GM21390 (cell line): ENCODE results near the gene SPRR3.
"Not testable (repeated sequence)": the region's sequence is repeated elsewhere in the genome, so short reads cannot be mapped to it uniquely, and the experiment has no call there.

ENCODE experiments used
- ATAC-seq: cut with Tn5 transposase; IDR thresholded peaks from one replicate; pipeline ENCODE4 v1.9.1; 2021; ENCODE audit not compliant: unreplicated experiment

SPRR3 gene

DNA sequence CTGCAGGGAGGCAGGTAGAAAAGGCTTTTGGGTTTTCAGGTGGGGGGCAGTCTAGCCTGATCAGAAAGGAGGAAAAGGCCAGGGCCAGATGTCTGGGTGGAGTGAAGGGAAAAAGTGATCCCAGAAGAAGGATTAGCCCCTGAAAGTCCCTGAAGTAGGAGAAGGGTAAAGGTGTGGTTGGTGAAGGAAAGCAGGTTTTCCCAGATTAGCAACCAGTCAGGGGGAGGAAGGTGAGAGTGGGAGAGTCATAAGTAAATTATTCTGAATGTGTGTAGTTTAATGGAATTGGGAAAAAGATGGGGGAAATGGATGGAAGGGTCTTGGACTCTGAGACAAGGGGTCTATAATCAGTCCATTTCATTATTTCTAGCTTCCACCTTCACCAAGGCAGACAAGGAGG is 18.3 kb upstream of the SPRR3 start:
- ATAC-seq: no peak

DNA sequence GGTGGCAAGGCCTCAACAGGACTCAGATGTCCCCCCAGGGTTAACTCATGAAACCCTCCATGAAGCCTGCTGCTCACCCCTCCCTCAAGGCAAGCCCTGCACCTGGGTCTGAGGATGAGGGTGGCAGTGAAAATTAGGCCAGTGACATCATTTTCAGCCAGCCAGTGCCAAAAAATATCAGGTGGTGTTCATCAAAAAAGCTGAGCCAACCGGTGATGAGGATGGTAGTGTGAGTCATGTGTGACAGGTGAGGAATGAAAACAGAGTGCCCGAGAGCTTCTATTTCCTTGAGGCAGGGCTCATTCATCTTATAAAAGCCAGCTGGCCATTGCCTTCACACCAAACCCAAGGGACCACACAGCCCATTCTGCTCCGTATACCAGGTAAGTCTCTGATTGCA is 17.8 kb upstream of the SPRR3 start, which contains the start of gene SPRR1A:
Gene SPRR1A (plus strand): TSS at position 339 of the 400 bp plus-strand sequence. CDS start 1,150 bp downstream, outside the sequence.
- no peak for ATAC-seq

DNA sequence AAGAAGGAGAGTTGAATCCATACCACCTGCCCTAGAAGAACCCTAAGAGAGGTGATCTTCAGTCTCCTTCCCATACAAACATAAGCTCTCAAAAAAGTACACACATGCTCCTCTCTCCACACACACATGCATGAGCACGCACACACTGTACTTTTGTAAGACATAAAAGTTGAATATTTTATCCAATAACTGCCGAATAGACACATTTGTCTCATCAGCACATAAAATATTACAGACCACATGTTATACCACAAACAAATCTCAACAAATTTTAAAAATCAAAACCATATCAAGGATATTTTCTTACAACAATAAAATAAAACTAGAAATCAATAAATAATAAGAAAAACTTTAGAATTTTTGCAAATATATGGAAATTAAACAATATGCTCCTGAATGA is 15.0 kb upstream of the SPRR3 start:
- ATAC-seq: no peak

DNA sequence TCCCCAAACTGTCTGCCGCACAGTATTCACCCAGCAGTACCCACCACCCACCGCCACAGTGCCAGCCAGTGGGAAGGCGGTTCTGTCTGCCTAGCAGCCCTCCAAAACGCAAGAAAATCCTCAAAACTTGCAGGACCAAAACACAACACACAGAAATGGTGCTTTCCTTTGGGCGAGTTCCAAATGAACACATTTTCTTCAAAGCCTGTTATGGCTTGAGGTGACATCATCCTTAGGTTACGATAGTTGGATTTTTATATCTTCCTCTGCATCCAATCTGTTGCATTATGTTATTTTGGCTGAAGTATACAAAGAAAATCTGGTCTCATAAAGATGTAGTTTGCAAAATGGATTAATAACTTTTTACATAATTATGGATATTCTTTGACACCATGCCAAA is 8.4 kb upstream of the SPRR3 start:
- no peak for ATAC-seq

DNA sequence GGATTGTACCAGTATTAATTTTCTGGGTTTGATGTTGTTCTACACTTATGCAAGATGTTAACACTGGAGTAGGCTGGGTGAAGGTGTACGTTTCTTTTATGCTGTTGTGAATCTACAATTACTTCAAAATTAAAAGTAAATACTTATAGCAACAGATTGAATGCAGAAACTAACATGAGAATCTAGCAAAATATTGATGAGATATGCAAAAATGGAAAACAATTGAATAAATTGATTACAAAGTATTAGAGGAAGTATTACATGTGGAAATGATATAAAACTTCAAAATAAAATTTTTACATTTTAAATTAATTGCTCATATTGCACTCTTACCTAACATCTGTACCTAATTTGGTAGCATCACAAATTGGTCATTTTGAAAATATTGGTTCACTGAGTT is 5.7 kb upstream of the SPRR3 start:
- no peak for ATAC-seq

DNA sequence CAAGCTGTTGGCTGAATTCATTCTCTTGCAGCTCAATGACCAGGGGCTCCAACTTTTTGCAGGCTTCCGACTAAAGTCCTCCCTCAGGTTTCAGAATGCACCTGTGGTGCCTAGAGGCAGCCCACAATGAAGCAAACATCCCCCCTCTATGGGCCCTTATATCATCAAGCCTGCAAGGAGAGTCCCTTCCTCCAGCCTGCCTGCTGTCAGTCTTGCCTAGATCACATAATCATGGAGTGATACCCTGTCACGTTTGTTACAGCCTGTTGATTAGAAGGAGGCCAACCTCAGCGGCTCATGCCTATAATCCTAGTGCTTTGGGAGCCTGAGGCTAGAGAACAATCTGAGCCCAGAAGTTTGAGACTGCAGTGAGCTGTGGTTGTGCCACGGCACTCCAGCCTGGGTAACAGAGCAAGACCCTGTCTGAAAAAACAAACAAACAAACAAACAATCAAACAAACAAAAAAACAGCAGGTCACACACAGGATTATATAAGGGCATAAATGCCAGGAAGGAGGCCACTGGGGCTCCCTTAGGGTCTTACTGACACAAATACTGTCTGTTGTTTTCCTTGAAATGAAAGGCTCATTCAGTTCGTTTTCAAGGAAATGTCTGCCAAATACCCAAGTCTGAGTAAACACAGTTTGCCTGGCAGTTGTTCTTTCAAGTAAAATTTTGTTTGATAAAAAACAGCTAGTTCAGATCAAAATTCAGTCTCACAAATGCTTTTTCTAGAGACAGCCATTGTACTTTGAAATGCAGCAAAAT is 4.7 kb upstream of the SPRR3 start:
- ATAC-seq: no peak

DNA sequence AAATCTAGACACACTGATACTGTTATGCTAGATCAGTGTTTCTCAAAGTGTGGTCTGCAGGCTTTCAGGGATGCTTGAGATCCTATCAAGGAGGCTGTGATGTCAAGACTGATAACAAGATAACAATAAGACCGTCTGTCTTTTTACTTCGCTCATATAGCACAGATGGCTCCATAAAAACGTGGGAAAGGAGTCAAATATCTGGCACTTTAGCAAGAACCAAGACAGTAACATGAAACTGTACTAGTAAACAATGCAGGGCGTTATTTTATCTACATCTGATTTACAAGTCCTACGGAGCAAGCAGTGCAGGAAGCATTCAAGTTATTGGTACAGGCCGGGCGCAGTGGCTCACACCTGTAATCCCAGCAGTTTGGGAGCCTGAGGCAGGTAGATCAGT is 3.6 kb upstream of the SPRR3 start:
- ATAC-seq: no peak

DNA sequence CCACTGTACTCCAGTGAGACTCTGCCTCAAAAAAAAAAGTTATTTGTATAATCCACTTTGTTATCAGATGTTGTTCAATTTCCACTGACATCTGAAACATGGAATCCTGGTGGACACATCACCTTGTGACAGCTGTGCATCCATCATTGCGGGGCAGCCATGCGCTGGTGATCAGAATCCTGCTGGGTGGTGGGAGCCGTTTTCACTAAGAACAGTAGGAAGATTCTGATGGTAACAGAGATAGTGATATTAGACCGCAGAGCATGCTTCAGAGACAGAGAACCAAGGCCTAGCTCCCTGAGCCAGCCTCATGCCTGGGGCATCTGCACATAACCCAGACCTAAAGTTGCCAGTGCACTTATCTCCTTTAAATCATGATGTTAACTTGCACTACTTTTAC is 3.1 kb upstream of the SPRR3 start:
- no peak for ATAC-seq

DNA sequence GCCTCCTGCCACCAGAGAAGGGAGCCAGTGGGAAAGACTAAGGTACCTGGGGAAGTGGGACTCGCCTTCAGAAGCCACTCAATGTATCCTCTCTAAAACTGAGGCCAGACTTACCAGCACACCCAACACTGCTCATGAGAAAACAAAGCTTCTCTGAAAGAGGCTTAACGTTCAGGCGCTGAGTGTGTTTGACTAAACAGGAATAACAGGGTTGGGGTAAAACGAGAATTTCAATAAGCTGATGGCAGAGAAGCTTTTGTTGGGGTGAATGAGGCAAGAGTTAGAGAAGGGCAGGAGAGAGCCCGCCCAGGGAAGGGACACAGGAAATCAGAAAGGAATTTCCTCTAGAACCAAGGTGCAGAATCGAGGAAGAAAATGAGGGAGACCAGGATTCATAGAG is 1.7 kb upstream of the SPRR3 start:
- no peak for ATAC-seq

DNA sequence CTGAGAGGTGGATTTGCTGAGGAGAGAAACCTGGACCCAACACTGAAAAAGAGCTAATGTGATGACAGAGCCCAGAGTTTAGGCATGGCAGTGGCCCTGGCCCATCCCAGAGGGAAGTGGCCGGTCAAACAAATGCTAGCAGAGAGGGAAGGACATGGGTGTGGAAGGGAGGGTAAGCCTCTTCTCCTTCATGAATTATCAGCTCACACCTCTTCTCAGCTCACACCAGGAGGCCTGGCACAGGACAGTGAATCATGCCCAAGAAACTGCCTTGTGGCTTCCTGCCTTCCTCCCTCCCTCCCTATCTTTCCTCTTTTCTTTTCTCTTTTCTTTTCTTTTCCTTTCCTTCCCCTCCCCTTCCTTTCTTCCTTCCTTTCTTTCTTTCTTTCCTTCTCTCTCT is 1.3 kb upstream of the SPRR3 start:
- ATAC-seq: no peak

DNA sequence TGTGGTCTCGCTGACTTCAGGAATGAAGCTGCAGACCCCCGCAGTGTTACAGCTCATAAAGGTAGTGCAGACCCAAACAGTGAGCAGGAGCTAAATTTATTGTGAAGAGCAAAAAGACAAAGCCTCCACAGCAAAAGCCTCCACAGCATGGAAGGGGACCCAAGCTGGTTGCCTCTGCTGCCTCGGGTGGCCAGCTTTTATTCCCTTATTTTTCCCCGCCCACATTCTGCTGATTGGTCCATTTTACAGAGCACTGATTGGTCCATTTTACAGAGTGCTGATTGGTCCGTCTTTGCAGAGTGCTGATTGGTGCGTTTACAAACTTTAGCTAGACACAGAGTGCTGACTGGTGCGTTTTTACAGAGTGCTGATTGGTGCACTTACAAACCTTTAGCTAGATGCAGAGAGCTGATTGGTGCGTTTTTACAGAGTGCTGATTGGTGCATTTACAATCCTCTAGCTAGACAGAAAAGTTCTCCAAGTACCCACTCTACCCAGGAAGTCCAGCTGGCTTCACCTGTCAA is 9.7 kb downstream of the SPRR3 start:
- not testable (repeated sequence) for ATAC-seq

DNA sequence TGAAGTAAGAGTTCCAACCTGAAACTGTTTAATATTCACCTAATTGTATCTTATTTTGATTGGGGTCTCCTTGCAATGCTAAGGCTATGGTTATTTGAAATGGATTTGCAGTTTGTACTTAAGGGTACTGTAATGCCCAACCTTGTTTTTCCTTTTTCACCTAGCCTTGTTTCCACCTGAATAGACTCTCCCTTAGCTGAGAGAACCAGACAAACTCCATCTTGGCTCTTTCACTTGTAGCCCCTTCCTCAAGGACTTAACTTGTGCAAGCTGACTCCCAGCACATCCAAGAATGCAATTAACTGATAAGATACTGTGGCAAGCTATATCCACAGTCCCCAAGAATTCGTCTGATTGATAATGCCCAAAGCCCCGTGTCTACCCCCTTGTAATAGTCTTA is 20.3 kb downstream of the SPRR3 start:
- ATAC-seq: not testable (repeated sequence)

DNA sequence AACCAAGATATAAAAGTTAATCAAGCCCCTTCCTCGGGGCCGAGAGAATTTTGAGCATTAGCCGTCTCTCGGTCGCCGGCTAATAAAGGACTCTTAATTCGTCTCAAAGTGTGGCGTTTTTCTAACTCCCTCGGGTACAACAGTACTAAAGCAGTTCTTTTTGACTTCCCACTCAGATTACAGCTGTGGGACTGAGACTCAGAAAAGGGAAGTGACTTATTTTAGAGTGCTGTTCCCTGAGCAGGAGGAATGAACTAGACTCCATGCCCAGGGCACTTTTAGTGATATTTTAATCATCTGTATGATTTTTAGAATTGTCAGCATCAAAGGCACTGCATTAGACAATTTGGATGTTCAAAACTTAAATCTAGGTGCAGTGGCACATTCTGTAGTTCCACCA is 20.8 kb downstream of the SPRR3 start:
- ATAC-seq: not testable (repeated sequence)

DNA sequence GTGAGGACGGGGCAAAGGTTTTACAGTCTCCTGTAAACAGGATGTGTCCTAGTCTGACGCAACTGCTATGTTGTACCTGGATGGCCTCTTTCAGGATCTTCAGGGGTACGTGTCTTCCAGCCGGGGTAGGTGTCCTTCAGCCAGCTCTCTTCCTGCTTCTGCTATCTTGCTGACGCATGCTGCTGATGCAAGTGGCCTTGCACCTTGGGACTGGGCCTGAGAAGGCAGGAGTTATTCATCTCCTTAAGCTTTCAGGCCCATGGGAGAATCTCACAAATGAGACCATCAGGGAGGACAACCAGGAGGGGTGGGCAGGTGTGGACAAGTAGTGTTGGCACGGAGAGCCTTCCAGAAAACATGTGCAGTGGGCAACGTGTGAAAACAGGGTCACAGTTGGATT is 21.6 kb downstream of the SPRR3 start:
- no peak for ATAC-seq

DNA sequence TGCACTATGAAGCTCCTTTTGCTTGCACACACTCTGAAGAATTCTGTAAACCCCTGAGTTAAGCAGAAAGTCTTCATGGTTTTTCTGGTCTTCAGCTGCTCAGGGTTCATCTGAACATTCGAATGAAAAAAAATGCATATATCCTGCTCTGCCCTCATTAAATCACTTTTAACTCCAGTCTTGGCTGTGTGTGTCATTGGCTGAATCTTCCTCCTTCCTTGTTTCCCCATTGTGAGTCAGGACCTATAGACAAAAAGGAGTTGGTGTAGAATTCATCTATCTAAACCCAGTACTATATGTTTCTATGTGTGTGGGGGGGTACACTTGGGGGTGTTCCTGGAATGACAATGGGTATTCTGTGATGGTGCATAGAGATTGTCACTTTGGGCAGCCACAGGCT is 22.9 kb downstream of the SPRR3 start:
- ATAC-seq: no peak

DNA sequence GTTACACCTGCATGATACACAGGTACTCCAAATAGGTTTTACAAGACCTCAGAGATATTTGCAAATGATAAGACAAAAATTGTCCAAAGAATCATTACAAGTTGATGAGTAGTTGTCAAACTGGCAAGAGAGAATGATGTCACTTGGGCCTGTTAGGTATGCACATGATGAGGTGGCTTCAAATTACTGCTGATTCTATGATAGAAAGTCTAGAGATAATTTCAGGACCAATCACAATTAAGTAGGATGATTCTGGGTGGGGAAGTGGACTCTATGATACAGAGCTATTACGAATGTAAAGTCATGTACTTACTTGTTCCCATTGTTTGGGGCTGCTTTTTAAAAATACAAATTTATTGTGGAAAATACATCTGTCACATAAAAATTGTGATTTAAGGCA is 24.2 kb downstream of the SPRR3 start:
- no peak for ATAC-seq

DNA sequence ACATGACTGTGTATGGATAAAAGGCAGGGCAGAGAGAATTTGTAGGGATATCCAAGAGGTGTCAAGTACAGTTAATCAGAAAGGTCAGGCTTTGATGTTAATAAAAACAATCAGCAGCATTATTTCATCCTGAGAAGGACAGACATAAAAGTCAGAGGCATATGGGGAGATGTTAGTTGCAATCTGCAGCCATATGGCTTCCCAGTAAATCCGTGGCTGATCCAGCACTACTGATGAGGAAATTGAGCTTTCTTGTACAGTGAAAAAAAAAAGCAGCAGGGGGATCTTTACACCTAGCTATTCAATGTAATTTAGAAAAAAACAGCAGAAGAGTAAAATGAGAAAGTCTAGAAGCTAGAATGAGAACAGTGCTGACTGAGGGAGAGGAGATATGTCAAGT is 27.2 kb downstream of the SPRR3 start:
- ATAC-seq: no peak

DNA sequence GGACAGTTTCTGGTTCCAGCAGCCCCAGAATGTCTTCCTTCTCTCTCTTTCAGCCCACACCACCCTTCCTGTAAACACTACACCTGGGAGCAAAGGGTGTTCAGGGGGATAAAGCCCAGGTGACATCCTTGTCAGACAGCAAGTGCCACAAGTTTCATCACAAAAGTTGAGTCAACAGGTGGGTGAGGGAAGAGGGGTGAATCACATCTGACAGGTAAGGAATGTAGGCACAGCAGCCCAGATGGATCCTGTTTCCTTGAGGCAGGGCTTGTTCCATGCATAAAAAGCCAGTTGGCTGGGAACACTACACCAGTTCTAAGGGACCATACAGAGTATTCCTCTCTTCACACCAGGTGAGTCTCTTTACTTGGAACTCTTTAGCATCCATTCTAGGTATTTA is 29.3 kb downstream of the SPRR3 start, which contains the start of gene SPRR1B:
Gene SPRR1B (plus strand): TSS at position 309 of the 400 bp plus-strand sequence. CDS start 1,143 bp downstream, outside the sequence.
- ATAC-seq: no peak

DNA sequence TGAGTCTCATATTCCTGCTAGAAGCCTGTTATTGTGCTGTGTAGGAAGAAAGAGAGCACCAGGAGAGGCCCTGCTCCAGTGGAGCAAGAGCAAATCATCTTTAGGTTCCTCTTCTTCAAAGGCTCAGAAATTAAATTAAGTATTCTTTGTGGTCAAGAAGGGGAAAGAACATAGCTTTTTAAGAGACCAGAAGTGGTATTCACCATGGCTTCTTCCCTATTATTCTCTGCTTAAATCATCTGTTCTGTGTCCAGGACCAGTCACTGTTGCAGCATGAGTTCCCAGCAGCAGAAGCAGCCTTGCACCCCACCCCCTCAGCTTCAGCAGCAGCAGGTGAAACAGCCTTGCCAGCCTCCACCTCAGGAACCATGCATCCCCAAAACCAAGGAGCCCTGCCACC is 30.5 kb downstream of the SPRR3 start:
- ATAC-seq: no peak

DNA sequence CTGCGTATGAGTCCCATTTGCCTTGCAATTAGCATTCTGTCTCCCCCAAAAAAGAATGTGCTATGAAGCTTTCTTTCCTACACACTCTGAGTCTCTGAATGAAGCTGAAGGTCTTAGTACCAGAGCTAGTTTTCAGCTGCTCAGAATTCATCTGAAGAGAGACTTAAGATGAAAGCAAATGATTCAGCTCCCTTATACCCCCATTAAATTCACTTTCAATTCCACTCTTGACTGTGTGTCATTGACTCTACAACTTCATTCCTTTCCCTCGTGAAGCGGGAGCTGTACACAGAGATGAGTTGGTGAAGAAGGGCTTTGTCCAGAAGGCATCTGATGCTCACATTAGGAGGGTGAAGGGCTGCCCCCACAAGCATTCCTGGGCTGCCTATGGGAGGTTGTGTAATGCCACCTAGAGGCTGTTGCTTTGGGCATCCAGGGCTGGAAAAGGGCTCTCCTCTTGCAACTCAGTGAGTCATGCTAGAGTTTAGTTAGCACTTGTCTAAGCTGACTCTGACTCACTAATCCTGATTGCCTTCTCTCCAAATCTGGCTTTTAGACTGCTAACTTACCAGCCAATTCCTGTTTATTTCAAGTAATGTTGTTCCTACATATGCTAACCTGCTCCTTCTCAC is 31.2 kb downstream of the SPRR3 start:
- ATAC-seq: no peak

DNA sequence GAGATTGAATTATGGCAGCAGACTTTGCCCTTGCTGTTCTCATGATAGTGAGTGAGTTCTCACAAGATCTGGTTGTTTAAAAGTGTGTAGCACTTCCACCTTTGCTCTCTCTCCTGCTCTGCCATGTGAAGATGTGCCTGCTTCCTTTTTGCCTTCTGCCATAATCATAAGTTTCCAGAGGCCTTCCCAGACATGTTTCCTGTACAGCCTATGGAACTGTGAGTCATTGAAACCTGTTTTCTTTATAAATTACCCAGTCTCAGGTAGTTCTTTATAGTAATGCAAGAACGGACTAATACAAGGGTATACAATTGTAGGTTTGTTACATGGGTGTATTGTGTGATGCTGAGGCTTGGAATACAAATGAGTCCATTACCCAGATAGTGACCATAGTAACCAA is 33.7 kb downstream of the SPRR3 start:
- no peak for ATAC-seq

DNA sequence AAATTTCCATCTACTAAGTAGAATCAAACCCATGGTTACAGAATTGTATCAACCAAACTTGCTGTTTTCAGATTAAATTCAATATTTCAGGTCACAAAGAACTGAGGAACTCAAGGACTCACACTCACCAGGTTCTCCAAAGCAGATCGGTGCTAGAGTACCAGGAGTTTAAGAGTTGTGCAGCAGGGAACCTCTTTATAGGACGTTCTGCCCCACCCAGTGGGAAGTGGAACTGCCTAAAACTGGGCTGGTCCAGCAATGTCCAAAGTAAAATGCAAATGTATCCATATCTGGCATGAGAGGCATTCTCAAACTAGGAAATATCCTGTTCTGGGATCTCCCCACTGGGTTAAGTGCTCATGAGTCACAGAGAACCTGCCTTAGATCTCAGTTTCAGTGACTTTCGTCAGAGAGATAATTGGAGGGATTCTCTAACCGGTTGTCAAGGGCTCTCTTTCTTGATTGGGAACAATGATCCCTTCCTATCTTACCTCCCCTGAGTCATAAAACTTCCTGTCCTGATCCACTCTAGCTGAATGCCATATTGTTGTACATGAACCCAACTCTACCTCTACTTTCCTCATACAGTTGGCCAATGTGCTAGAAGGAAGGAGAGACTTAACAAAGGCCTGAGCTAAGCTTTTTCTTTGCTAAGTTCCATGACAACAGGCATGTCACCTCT is 39.5 kb downstream of the SPRR3 start, which contains the start of gene SPRR2D:
Gene SPRR2D (minus strand): TSS at position 171 of the 682 bp plus-strand sequence. CDS start 774 bp downstream, outside the sequence.
- ATAC-seq: no peak
